GM12878 (cell line): ENCODE measurements around the gene COQ9. TPM values are rescaled to one million over a fixed set of nuclear protein-coding genes. Genes with fewer than 3 reads are reported as not detected.

Source experiments
- ATAC-seq: fragments of 200-7000 bp; cut with Tn5 transposase; 3 replicates; pipeline ENCODE4 v1.9.1; 2020; ENCODE audit warnings: mild to moderate bottlenecking, moderate library complexity
- BruUV-seq: library from RNA; stranded (reverse); fragments of 400-500 nt; replicated peaks from 2 replicates; lab custom pipeline; 2021; lab: Mats Ljungman, UMichigan
- CTCF ChIA-PET: fragments of 300-600 bp; sonication (Branson Sonifier 250); formaldehyde crosslinking; extraction: SDS; loops from one replicate; lab custom pipeline; 2021; ENCODE audit warnings: inconsistent platforms; lab: Yijun Ruan, JAX
- POLR2A ChIA-PET: fragments of 350-600 bp; formaldehyde crosslinking; extraction: SDS; loops from one replicate; lab custom pipeline; 2021; ENCODE audit warnings: inconsistent platforms; lab: Charles Lee
- RAD21 ChIA-PET: fragments of 300-600 bp; sonication (Branson Sonifier 250); formaldehyde crosslinking; loops from one replicate; lab custom pipeline; 2023; ENCODE audit warnings: antibody characterized with exemption; ENCODE audit not compliant: unreplicated experiment; lab: Charles Lee
- SMC1A ChIA-PET: fragments of 300-600 bp; sonication (Branson Sonifier 250); formaldehyde crosslinking; loops from one replicate; lab custom pipeline; 2023; ENCODE audit not compliant: unreplicated experiment, uncharacterized antibody; lab: Charles Lee
- DNase-seq: peaks from one replicate; pipeline ENCODE4 v3.0.0-alpha.2; 2011; ENCODE audit warnings: low read depth, low spot score
- FAIRE-seq: peaks from 3 replicates; lab custom pipeline; 2011; peaks lifted over from hg19 to GRCh38; lab: Jason Lieb, UNC
- H2AFZ ChIP-seq: 2 replicates; pipeline ENCODE4 v1.6.0; 2011; ENCODE audit warnings: low read depth, low read length, control low read depth; ENCODE audit not compliant: control insufficient read depth
- H3K27ac ChIP-seq: 2 replicates; pipeline ENCODE4 v1.5.1; 2011; ENCODE audit warnings: control low read depth; ENCODE audit not compliant: control insufficient read depth, insufficient read depth
- H3K27me3 ChIP-seq, 2 experiments: replicated peaks in 1 of 2; 2 replicates each; pipeline versions ENCODE4 v1.6.0 to v1.6.1; 2011; ENCODE audit warnings: low read length in 1 of 2; ENCODE audit not compliant: control insufficient read depth in 2 of 2, insufficient read depth in 2 of 2
- H3K36me3 ChIP-seq, 2 experiments: 2 replicates each; pipeline ENCODE4 v1.5.1; 2011; ENCODE audit warnings: low read length in 1 of 2; ENCODE audit not compliant: control insufficient read depth in 2 of 2, insufficient read depth in 2 of 2
- H3K4me1 ChIP-seq: 2 replicates; pipeline ENCODE4 v1.6.1; 2011; ENCODE audit warnings: mild to moderate bottlenecking, low read length, moderate library complexity, mixed read lengths; ENCODE audit not compliant: control insufficient read depth, insufficient read depth
- H3K4me2 ChIP-seq: 2 replicates; pipeline ENCODE4 v1.6.0; 2011; ENCODE audit warnings: control low read depth; ENCODE audit not compliant: control insufficient read depth, insufficient read depth
- H3K4me3 ChIP-seq: fragments of 200-600 bp; sonication (generic); 2 replicates; pipeline ENCODE4 v1.5.1; 2016
- H3K79me2 ChIP-seq: 2 replicates; pipeline ENCODE4 v1.6.0; 2011; ENCODE audit warnings: low read length; ENCODE audit not compliant: control insufficient read depth, insufficient read depth
- H3K9ac ChIP-seq: 2 replicates; pipeline ENCODE4 v1.8.0; 2011; ENCODE audit warnings: low read length, control low read depth, mixed read lengths; ENCODE audit not compliant: control insufficient read depth, insufficient read depth
- H3K9me3 ChIP-seq: replicated peaks from 3 replicates; pipeline ENCODE4 v1.5.1; 2011; ENCODE audit warnings: mild to moderate bottlenecking, low read length; ENCODE audit not compliant: control insufficient read depth, insufficient read depth
- H4K20me1 ChIP-seq: 2 replicates; pipeline ENCODE4 v1.6.0; 2011; ENCODE audit not compliant: control insufficient read depth, insufficient read depth
- CBX3 ChIP-seq: fragments of 200-600 bp; sonication (generic); IDR thresholded peaks from 2 replicates; pipeline ENCODE4 v1.6.1; 2016; ENCODE audit warnings: low read depth, borderline replicate concordance
- ESRRA ChIP-seq: IDR thresholded peaks from 2 replicates; pipeline ENCODE4 v1.6.1; 2012; ENCODE audit warnings: mild to moderate bottlenecking, low read length, improper control_type of control experiment
- MEF2B ChIP-seq: fragments of 450-650 bp; IDR thresholded peaks from 2 replicates; pipeline ENCODE4 v1.6.1; 2018; ENCODE audit warnings: mild to moderate bottlenecking, moderate library complexity; ENCODE audit not compliant: partially characterized antibody, poor library complexity, severe bottlenecking
- MTA2 ChIP-seq: fragments of 450-650 bp; IDR thresholded peaks from 2 replicates; pipeline ENCODE4 v1.6.1; 2016; ENCODE audit warnings: low read depth, mild to moderate bottlenecking, moderate library complexity
- NFXL1 ChIP-seq: fragments of 450-650 bp; IDR thresholded peaks from 2 replicates; pipeline ENCODE4 v1.6.1; 2017; ENCODE audit warnings: antibody characterized with exemption, mild to moderate bottlenecking, borderline replicate concordance
- RB1 ChIP-seq: fragments of 450-650 bp; formaldehyde crosslinking; IDR thresholded peaks from 2 replicates; pipeline ENCODE4 v1.6.1; 2017; ENCODE audit warnings: mild to moderate bottlenecking, borderline replicate concordance
- SPI1 ChIP-seq: IDR thresholded peaks from 2 replicates; pipeline ENCODE4 v1.6.1; 2011; ENCODE audit warnings: low read depth, mild to moderate bottlenecking, low read length, moderate library complexity, borderline replicate concordance; ENCODE audit not compliant: insufficient read depth
- SUZ12 ChIP-seq: fragments of 200-600 bp; sonication (generic); IDR thresholded peaks from one replicate; pipeline ENCODE4 v1.6.1; 2018; ENCODE audit warnings: antibody characterized with exemption, mild to moderate bottlenecking; ENCODE audit not compliant: unreplicated experiment
- TBL1XR1 ChIP-seq: IDR thresholded peaks from 2 replicates; pipeline ENCODE4 v1.6.1; 2012; ENCODE audit warnings: low read depth, low read length, improper control_type of control experiment
- WRNIP1 ChIP-seq: IDR thresholded peaks from 2 replicates; pipeline ENCODE4 v1.6.1; 2011; ENCODE audit warnings: low read depth, low read length, improper control_type of control experiment, borderline replicate concordance
- WGBS: methylation state at CpG from one replicate; pipeline ENCODE4 v1.1.6; 2016; ENCODE audit warnings: low lambda C conversion rate; ENCODE audit not compliant: insufficient replicate concordance, insufficient coverage; ENCODE audit errors: missing lambda C conversion rate; 5-methylcytosine and 5-hydroxymethylcytosine counted together
- in situ Hi-C: fragments of 300-500 bp; cut with MboI; formaldehyde crosslinking; loops from 9 replicates; pipeline ENCODE4 v1.14.3; 2018; ENCODE audit warnings: mixed read lengths
- intact Hi-C: fragments of 100-400 bp; cut with micrococcal nuclease; formaldehyde crosslinking; loops from one replicate; pipeline ENCODE4 v1.14.2; 2022; ENCODE audit not compliant: unreplicated experiment
- polyA plus RNA-seq, 11 experiments: library from polyadenylated mRNA; depleted of rRNA in 4 of 11; unstranded in 6 of 11; stranded (reverse) in 5 of 11; fragments of >200 nt; fragmentation: Nextera tagmentation in 4 of 11; fragmentation: Illumina TruSeq in 1 of 11; extraction: Ambion mirVana in 4 of 11; extraction: Trizol in 1 of 11; gene quantifications; 1 replicate in 1 of 11; 2 replicates in 10 of 11; pipeline versions ENCODE4 v1.2.1 to v1.2.3, GENCODE V29; 2011 to 2016; ENCODE audit warnings: inconsistent platforms in 2 of 11, missing spikeins in 2 of 11, low read depth in 1 of 11
- total RNA-seq, 4 experiments: library from RNA; depleted of rRNA in 3 of 4; stranded (reverse); fragments of >200 nt in 3 of 4; fragmentation: Illumina TruSeq in 1 of 4; extraction: Trizol in 1 of 4; gene quantifications; 2 replicates each; pipeline versions ENCODE4 v1.2.1 to v1.2.3, GENCODE V29; 2013 to 2021
- TF ChIP-seq, protein P1 (sequence below): IDR thresholded peaks from 2 replicates; pipeline ENCODE4 v1.6.1; 2011; ENCODE audit warnings: mild to moderate bottlenecking, low read depth, low read length, moderate library complexity; ENCODE audit not compliant: insufficient replicate concordance

The COQ9 gene
- total and polyA plus RNA-seq, 10 of the 15 experiments (the other 5 are each of a cell fraction or from before 2014, with no cell fraction given): 24.1 to 79.7 (median 50.1) TPM

- no peak overlapping the region for H3K9ac ChIP-seq
- no peaks in the 10 kb centered on the region for H3K27me3 ChIP-seq
- peaks cover 17% of the 10 kb centered on the region for H3K4me1 ChIP-seq
- RAD21 ChIA-PET: interaction anchor here (1.5 kb wide), 1 partner anchor 103 kb away, joined by 4 read pairs; no protein-coding TSS in a partner anchor
- H3K9me3 ChIP-seq: no peaks in the 10 kb centered on the region
- H3K4me2 ChIP-seq: no peak overlapping the region
- DNase-seq (no peak), FAIRE-seq (no peak), ATAC-seq (no peak)
- intact Hi-C loops (no loop called here), in situ Hi-C loops (no loop called here)
- WGBS: 24% methylated on average over 2 of the region's 2 CpGs
- BruUV-seq: no TSS peak
- no peaks in the 10 kb centered on the region for H3K79me2 ChIP-seq
- H3K36me3 ChIP-seq: no peaks in the 10 kb centered on the region
- POLR2A ChIA-PET: interaction anchor here (0.5 to 0.7 kb wide), 2 partner anchors 15 to 113 kb away, joined by 3 to 6 read pairs; no protein-coding TSS in a partner anchor
- H3K27ac ChIP-seq: no peak overlapping the region
- peak; percentile 2; the same call in 1 of the 2 replicates for TF ChIP-seq SPI1
- no peak for TF ChIP-seq TBL1XR1
- no peaks in the 10 kb centered on the region for H4K20me1 ChIP-seq
- SMC1A ChIA-PET: interaction anchor here (0.9 to 2.6 kb wide), 4 partner anchors 11 to 103 kb away, joined by 3 to 10 read pairs (median 3); no protein-coding TSS in a partner anchor
- no peak overlapping the region for H3K4me3 ChIP-seq
- CTCF ChIA-PET: interaction anchor here (1.6 to 1.7 kb wide), 2 partner anchors 10 to 20 kb away, joined by 4 read pairs; no protein-coding TSS in a partner anchor
- no peak overlapping the region for H2AFZ ChIP-seq
Measured at GRCh38 chr16:57406881-57407280, 40.4 kb upstream of the COQ9 start.

GRCh38 chr16:57407521-57408353 is 39.5 kb upstream of the COQ9 start:
- in situ Hi-C loops: no loop called here
- no peak overlapping the region for H3K27ac ChIP-seq
- H3K9ac ChIP-seq: no peak overlapping the region
- RAD21 ChIA-PET: interaction anchor here (1.3 to 1.5 kb wide), 2 partner anchors 20 to 104 kb away, joined by 3 to 4 read pairs; no protein-coding TSS in a partner anchor
- FAIRE-seq (no peak), DNase-seq (no peak), ATAC-seq (no peak)
- BruUV-seq: no TSS peak
- CTCF ChIA-PET: interaction anchor here (0.9 to 1.6 kb wide), 3 partner anchors 9 to 105 kb away, joined by 3 to 6 read pairs (median 4); no protein-coding TSS in a partner anchor
- POLR2A ChIA-PET: no interaction called here
- SMC1A ChIA-PET: no interaction called here
- intact Hi-C loops: no loop called here
- H2AFZ ChIP-seq: no peak overlapping the region
- WGBS: 70% methylated on average over 5 of the region's 5 CpGs
- no peaks in the 10 kb centered on the region for H3K9me3 ChIP-seq
- no peaks in the 10 kb centered on the region for H4K20me1 ChIP-seq
- no peaks in the 10 kb centered on the region for H3K79me2 ChIP-seq
- H3K4me1 ChIP-seq: peaks cover 23% of the 10 kb centered on the region
- no peaks in the 10 kb centered on the region for H3K27me3 ChIP-seq
- H3K4me3 ChIP-seq: no peak overlapping the region
- no peak overlapping the region for H3K4me2 ChIP-seq
- H3K36me3 ChIP-seq: no peaks in the 10 kb centered on the region
- TF ChIP-seq, protein P1, sequence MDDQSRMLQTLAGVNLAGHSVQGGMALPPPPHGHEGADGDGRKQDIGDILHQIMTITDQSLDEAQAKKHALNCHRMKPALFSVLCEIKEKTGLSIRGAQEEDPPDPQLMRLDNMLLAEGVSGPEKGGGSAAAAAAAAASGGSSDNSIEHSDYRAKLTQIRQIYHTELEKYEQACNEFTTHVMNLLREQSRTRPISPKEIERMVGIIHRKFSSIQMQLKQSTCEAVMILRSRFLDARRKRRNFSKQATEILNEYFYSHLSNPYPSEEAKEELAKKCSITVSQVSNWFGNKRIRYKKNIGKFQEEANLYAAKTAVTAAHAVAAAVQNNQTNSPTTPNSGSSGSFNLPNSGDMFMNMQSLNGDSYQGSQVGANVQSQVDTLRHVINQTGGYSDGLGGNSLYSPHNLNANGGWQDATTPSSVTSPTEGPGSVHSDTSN: no peak
- TF ChIP-seq SUZ12 (no peak), ESRRA (no peak), WRNIP1 (no peak), MEF2B (no peak), NFXL1 (no peak), CBX3 (no peak), RB1 (no peak), MTA2 (no peak)
